OCI-LY7 (cell line): ENCODE measurements around the gene NDUFAF7. TPM values are rescaled to one million over a fixed set of nuclear protein-coding genes. Genes with fewer than 3 reads are reported as not detected.
A peak's percentile ranks its signal among the peaks of the same experiment; 100 is the strongest.

Experiments
- Bru-seq: library from RNA; stranded (reverse); fragments of 400-500 nt; gene quantifications from one replicate; lab custom pipeline; 2021; lab: Mats Ljungman, UMichigan
- BruChase-seq, 2 experiments: library from RNA; stranded (reverse); fragments of 400-500 nt; gene quantifications; one replicate each; lab custom pipeline; 2021; lab: Mats Ljungman, UMichigan
- BruUV-seq: library from RNA; stranded (reverse); fragments of 400-500 nt; replicated peaks from 2 replicates; lab custom pipeline; 2021; lab: Mats Ljungman, UMichigan
- CTCF ChIA-PET: fragments of 300-600 bp; sonication (Branson Sonifier 250); formaldehyde crosslinking; loops from one replicate; lab custom pipeline; 2022; ENCODE audit warnings: antibody characterized with exemption; ENCODE audit not compliant: unreplicated experiment; lab: Charles Lee
- POLR2A ChIA-PET: fragments of 300-600 bp; sonication (Branson Sonifier 250); formaldehyde crosslinking; loops from one replicate; lab custom pipeline; 2022; ENCODE audit warnings: antibody characterized with exemption; lab: Charles Lee
- DNase-seq: peaks from one replicate; pipeline ENCODE4 v3.0.0-alpha.2; 2015; ENCODE audit warnings: low spot score
- H2AFZ ChIP-seq: fragments of 200-600 bp; sonication (generic), shearing (Covaris generic); 2 replicates; pipeline ENCODE4 v1.6.1; 2014; ENCODE audit warnings: mild to moderate bottlenecking, antibody characterized with exemption, low read length, moderate library complexity
- H3K27ac ChIP-seq: fragments of 200-600 bp; sonication (generic); 2 replicates; pipeline ENCODE4 v1.5.1; 2014; ENCODE audit warnings: mixed run types, low read depth, mild to moderate bottlenecking, moderate library complexity, low read length, inconsistent platforms; ENCODE audit not compliant: poor library complexity, severe bottlenecking
- H3K36me3 ChIP-seq: fragments of 200-600 bp; sonication (generic); 2 replicates; pipeline ENCODE4 v1.6.1; 2014; ENCODE audit warnings: mild to moderate bottlenecking, antibody characterized with exemption, low read length, moderate library complexity, mixed read lengths; ENCODE audit not compliant: insufficient read depth
- H3K4me1 ChIP-seq: fragments of 200-600 bp; sonication (generic); 2 replicates; pipeline ENCODE4 v1.5.1; 2014; ENCODE audit warnings: mild to moderate bottlenecking, low read length; ENCODE audit not compliant: insufficient read depth, poor library complexity, severe bottlenecking
- H3K4me2 ChIP-seq: fragments of 200-600 bp; sonication (generic); 2 replicates; pipeline ENCODE4 v1.6.1; 2014; ENCODE audit warnings: mild to moderate bottlenecking, low read length
- H3K4me3 ChIP-seq: fragments of 200-600 bp; sonication (generic); 2 replicates; pipeline ENCODE4 v1.5.1; 2014; ENCODE audit warnings: mild to moderate bottlenecking, low read depth, low read length; ENCODE audit not compliant: poor library complexity, severe bottlenecking
- H3K79me2 ChIP-seq: fragments of 200-600 bp; sonication (generic); 2 replicates; pipeline ENCODE4 v1.6.1; 2016; ENCODE audit warnings: low read depth, mild to moderate bottlenecking, low read length, moderate library complexity, mixed read lengths; ENCODE audit not compliant: insufficient read depth
- H3K9me2 ChIP-seq: fragments of 200-600 bp; sonication (generic); 2 replicates; pipeline ENCODE4 v1.6.1; 2016; ENCODE audit warnings: mild to moderate bottlenecking, low read length, mixed read lengths; ENCODE audit not compliant: insufficient read depth
- H3K9me3 ChIP-seq: fragments of 200-600 bp; sonication (generic); 2 replicates; pipeline ENCODE4 v1.6.1; 2014; ENCODE audit warnings: mild to moderate bottlenecking, mixed run types, low read length, mixed read lengths
- H4K20me1 ChIP-seq: fragments of 200-600 bp; sonication (generic); 2 replicates; pipeline ENCODE4 v1.6.1; 2014; ENCODE audit warnings: mild to moderate bottlenecking, antibody characterized with exemption, low read length, moderate library complexity, mixed read lengths; ENCODE audit not compliant: insufficient read depth
- EZH2phosphoT487 ChIP-seq: fragments of 200-600 bp; sonication (generic); IDR thresholded peaks from 2 replicates; pipeline ENCODE4 v1.6.1; 2018; ENCODE audit warnings: low read depth, borderline replicate concordance, mild to moderate bottlenecking, mixed run types, antibody characterized with exemption, low read length, moderate library complexity, mixed read lengths
- intact Hi-C: fragments of 100-400 bp; cut with micrococcal nuclease; formaldehyde crosslinking; loops from one replicate; pipeline ENCODE4 v1.10.0; 2022; ENCODE audit not compliant: unreplicated experiment
- long read RNA-seq: library from polyadenylated mRNA; stranded (forward); transcript quantifications from one replicate; pipeline ENCODE4 v2.0.0, GENCODE V29; 2022
- total RNA-seq, 2 experiments: library from RNA; depleted of rRNA in 1 of 2; stranded (reverse); fragments of >200 nt in 1 of 2; shearing (Covaris generic) in 1 of 2; gene quantifications; 2 replicates each; pipeline ENCODE4 v1.2.3, GENCODE V29; 2014 to 2022
- TF ChIP-seq, protein P1 (sequence below): fragments of 200-600 bp; sonication (generic); conservative IDR thresholded peaks from 2 replicates; pipeline ENCODE4 v1.5.1; 2014; ENCODE audit warnings: mild to moderate bottlenecking, antibody characterized with exemption, low read length, moderate library complexity, mixed read lengths

Gene NDUFAF7, protein sequence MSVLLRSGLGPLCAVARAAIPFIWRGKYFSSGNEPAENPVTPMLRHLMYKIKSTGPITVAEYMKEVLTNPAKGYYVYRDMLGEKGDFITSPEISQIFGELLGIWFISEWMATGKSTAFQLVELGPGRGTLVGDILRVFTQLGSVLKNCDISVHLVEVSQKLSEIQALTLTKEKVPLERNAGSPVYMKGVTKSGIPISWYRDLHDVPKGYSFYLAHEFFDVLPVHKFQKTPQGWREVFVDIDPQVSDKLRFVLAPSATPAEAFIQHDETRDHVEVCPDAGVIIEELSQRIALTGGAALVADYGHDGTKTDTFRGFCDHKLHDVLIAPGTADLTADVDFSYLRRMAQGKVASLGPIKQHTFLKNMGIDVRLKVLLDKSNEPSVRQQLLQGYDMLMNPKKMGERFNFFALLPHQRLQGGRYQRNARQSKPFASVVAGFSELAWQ
- total RNA-seq (2014; rRNA removed; shearing (Covaris generic)) (17.3 and 23.3 TPM in 2 replicates), total RNA-seq (2022) (26.0 and 27.3 TPM in 2 replicates), Bru-seq, nascent RNA (percentile 74 among the genes with signal in this experiment), BruChase-seq, experiment 1, labeled RNA remaining after a 6-hour chase (percentile 78 among the genes with signal in this experiment), BruChase-seq, experiment 2, labeled RNA remaining after a 2-hour chase (percentile 78 among the genes with signal in this experiment)
- long read RNA-seq, transcript NDUFAF7-201 (10 exons, 2,176 nt), result major isoform, 15 of 37 reads
- long read RNA-seq, partial matches to known transcripts, result 2 of 37 reads
- long read RNA-seq, other reads (novel, unspliced or antisense), result 20 of 37 reads

DNA sequence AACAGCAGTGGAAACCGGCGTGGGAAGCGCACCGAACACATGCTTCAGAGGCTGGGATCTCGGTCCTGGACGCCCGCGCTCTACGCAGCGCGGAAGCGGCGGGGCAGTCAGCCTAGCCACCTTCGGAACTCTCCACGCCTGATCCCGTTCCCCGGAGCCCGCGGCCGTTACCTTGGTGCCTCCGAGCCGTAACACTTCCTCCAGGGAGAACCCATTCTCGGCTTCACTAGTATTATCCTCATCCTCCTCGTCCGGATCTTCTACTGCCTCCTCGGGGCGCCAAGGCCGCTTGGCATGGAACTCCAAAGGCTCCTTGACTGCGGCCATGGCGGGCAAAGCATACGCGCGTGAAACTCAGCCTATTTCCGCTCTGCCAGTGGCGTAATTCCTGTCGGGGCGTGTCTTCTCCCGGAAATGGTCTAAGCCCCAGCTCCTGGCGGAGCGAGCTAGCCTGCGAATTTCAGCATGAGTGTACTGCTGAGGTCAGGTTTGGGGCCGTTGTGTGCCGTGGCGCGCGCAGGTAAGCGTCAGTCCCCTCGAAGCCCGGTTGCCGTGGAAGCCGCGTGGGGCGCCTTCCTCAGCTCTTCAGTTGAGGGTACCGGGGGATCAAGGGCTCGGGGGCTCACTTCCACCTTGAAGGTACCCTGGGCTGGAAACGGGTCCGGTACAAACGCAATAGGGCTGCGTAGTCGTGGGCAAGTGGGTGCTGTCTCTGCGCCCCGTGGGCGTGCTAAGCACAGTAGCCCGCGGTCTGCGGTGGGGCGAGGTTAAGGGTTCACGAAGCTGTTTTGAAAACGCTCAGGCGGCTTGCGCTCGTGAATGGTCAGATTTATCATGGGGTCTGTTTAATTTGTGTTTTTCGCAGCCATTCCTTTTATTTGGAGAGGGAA is at the start of gene NDUFAF7, which contains the start of gene CEBPZ:
NDUFAF7 (plus strand) TSS at position 418 of the 890 bp plus-strand sequence; CDS start at position 466, 48 bp downstream.
CEBPZ (minus strand) TSS at position 356 of the 890 bp plus-strand sequence; CDS start at position 327, 29 bp downstream.
- peak; percentile 91 for DNase-seq

DNA sequence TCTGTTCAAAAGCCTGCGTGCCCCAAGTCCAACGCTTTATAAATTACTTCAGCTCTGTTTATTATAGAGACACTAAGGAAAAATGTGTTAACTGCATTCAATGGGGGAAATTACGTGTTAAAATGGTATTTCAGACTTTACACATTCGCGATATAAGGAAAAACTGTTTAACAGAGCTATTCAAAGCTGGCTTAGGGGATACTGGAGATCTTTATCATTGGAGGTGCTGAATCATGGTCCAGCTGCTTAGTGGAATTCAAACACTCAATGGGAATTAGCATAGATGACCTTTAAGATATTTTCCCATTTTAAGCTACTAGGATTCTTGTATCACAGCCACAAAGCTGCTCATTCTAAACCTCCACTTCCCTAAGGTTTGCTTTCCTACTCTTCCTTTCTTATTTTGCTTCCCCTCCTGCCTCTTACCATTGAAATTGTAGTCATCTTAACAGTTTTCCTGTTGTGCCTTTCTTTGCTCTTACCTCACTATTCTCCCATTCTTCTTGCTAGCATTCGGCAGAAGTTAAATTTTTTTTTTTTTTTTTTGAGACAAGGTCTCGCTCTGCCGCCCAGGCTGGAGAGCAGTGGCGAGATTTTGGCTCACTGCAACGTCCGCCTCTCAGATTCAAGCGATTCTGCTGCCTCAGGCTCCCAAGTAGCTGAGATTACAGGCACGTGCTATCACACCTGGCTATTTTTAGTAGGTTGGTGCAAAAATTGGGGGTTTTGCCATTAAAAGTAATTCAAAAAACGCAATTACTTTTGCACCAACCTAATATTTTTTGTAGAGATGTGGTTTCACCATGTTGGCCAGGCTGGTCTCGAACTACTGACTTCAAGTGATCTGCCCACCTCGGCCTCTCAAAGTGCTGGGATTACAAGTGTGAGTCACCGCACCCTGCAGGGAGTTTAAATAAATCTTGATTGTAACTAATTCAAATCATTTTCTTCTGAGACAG is 49.5 kb upstream of the NDUFAF7 start:
- POLR2A ChIA-PET, result interaction anchor here (0.5 to 1.2 kb wide), 2 partner anchors 126 to 285 kb away, joined by 3 read pairs; no protein-coding TSS in a partner anchor

More for the DNA sequence above, at the start of gene NDUFAF7, which contains the start of gene CEBPZ:
- H3K79me2 ChIP-seq, result peaks cover 85% of the 10 kb centered on the region
- H3K4me3 ChIP-seq, result peak within 1 kb of the TSS; percentile 92
- CTCF ChIA-PET, result no interaction called here
- H2AFZ ChIP-seq, result peak within 1 kb of the TSS; percentile 86
- H3K9me3 ChIP-seq, result no peaks in the 10 kb centered on the region
- peaks cover 42% of the 10 kb centered on the region for H3K4me1 ChIP-seq
- TSS peak; percentile 65 for BruUV-seq
- H3K36me3 ChIP-seq, result peaks cover 41% of the 10 kb centered on the region
- POLR2A ChIA-PET, result interaction anchor here (0.5 to 2.6 kb wide), 9 partner anchors 11 to 146 kb away, joined by 3 to 7 read pairs (median 4); no protein-coding TSS in a partner anchor
- TF ChIP-seq, protein P1, sequence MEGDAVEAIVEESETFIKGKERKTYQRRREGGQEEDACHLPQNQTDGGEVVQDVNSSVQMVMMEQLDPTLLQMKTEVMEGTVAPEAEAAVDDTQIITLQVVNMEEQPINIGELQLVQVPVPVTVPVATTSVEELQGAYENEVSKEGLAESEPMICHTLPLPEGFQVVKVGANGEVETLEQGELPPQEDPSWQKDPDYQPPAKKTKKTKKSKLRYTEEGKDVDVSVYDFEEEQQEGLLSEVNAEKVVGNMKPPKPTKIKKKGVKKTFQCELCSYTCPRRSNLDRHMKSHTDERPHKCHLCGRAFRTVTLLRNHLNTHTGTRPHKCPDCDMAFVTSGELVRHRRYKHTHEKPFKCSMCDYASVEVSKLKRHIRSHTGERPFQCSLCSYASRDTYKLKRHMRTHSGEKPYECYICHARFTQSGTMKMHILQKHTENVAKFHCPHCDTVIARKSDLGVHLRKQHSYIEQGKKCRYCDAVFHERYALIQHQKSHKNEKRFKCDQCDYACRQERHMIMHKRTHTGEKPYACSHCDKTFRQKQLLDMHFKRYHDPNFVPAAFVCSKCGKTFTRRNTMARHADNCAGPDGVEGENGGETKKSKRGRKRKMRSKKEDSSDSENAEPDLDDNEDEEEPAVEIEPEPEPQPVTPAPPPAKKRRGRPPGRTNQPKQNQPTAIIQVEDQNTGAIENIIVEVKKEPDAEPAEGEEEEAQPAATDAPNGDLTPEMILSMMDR, result 0 out of 2 replicates have a peak, but pooled peaks have one; percentile 18
- TF ChIP-seq EZH2phosphoT487, result no peak
- H3K9me2 ChIP-seq, result no peaks in the 10 kb centered on the region
- H3K4me2 ChIP-seq, result peak within 1 kb of the TSS; percentile 99
- peak within 1 kb of the TSS; percentile 48 for H3K27ac ChIP-seq
- intact Hi-C loops, result loop anchor here (2.0 to 5.0 kb wide), 2 partner anchors 35 to 161 kb away; partner anchors contain the start of gene CEBPZOS
- peaks cover 33% of the 10 kb centered on the region for H4K20me1 ChIP-seq

More for the DNA sequence above, 49.5 kb upstream of the NDUFAF7 start:
- Histone ChIP-seq H3K27ac (no peak overlapping the region), H3K36me3 (no peaks in the 10 kb centered on the region), H2AFZ (no peak overlapping the region), H4K20me1 (no peaks in the 10 kb centered on the region), H3K79me2 (no peaks in the 10 kb centered on the region), H3K4me3 (no peak overlapping the region), H3K9me3 (no peaks in the 10 kb centered on the region), H3K9me2 (no peaks in the 10 kb centered on the region), H3K4me1 (no peaks in the 10 kb centered on the region), H3K4me2 (no peak overlapping the region)
- DNase-seq, result no peak
- CTCF ChIA-PET, result no interaction called here
- BruUV-seq, result no TSS peak
- no peak for TF ChIP-seq EZH2phosphoT487
- TF ChIP-seq, protein P1, result no peak
- intact Hi-C loops, result loop anchor here (5.0 to 10.0 kb wide), 2 partner anchors 353 to 695 kb away; no protein-coding TSS in a partner anchor
